GM19023 (cell line): ENCODE measurements around the gene NUCKS1.

Experiments used
- ATAC-seq: cut with Tn5 transposase; IDR thresholded peaks from one replicate; pipeline ENCODE4 v1.9.1; 2021; ENCODE audit warnings: mild to moderate bottlenecking, moderate library complexity; ENCODE audit not compliant: unreplicated experiment

The NUCKS1 gene

DNA sequence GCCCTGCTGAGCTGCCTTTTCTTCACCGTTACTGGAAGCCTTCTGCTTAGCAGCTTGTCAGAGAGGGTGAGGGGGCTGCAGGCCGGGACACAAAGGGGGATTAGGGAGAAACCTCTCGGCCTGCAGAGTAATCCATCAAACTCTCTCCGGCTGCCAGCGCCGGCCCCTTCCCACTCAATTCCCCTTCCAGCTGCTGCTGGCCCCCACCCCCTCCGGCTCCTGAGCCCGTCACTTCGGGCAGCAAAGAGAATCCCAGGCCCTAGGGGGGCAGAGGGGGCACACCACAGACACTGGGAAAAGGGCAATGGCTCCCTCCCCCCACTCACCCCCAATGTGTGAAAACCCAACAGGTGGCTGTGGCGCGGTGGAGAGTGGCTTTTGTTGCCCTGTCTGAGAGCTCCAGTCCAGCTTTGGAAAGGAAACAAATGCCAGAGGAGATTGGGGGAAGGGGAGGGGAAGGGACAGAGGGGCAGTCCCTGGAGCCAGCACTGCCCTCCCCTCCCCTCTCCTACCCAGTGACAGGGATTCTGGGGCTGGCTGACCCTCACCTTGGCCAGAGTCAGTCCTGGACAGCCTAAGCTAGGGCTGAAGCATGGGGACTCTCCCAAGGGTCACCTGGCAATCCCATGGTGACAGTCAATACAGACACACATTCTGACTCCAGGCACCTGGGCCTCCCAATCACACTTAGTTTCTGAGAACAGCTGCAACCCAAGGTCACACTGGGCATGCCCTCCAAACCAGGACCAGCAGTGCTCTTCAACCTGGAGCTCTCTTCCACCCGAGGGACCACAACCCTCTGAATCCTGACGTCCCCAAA is 79.2 kb downstream of the NUCKS1 start:
- ATAC-seq: no peak

DNA sequence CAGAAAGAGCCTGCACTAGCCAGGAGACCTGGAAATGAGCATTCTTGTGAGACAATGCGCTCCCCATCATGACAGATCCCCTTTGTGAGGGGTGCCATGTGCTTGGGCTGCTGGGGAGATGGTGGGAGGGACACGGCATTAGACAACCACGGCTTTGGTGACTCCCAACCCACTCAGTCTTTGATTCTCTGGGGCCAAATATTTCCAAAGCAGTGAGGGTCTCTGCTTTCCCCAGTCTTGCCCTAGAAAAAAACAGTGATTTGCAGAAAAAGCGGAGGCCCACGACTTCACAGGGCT is 79.9 kb downstream of the NUCKS1 start:
- no peak for ATAC-seq

DNA sequence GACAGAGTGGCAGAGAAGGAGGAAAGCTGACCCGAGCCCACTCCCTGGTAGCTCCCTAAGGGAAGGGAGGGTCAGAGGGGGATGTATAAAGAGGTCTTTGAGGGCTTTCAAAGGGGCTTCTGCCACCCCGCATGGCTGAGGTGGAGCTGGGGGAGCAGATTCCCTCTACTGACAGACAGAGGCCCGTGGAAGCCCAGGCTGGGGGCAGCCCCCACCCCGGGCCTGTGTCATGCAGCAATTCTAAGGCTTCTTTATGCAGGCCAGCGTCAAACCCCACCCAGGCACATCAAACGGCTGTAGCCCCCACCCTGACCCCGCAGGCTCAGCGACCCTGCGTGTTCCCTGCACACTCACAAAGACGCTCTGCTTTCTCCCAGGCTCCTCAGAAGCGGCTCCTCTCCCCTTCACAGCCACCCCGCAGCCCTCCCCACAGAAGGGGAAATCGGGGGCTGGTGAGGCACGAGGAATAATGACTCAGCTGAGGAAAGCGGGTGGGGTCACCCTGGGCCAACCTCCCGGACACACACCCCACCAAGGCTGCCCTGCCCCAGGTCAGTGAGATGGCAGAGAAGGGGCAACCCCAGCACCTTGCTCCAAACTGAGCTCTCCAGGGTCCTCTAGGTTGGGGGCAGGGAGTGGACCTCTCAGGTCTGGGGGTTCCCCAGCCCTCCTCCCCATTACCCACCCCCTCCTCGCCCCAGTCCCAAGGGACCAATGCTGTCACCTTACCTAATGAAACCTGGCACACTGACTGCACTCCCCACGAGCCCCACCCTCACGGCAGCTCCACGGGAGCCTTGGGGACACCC is 80.4 kb downstream of the NUCKS1 start:
- peak; percentile 31 for ATAC-seq

DNA sequence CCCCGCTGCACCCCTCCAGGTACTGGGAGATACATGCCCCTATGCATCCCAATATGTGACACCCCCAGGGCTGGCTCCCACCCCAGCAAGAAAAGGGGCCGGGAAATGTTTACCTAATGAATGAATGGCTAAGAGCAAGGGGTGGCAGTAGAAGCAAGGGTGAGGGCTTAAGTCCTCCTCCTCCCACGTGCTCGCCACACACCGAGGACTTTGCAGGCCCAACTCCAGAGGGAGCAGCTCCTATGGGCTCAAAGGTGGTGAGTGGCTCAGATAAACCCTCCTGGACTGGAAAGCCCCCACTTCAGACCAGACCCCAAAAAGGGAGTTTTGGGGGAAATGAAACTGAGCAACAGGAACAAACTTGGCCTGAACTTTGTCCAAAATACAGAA is 81.0 kb downstream of the NUCKS1 start:
- peak; percentile 37 for ATAC-seq

DNA sequence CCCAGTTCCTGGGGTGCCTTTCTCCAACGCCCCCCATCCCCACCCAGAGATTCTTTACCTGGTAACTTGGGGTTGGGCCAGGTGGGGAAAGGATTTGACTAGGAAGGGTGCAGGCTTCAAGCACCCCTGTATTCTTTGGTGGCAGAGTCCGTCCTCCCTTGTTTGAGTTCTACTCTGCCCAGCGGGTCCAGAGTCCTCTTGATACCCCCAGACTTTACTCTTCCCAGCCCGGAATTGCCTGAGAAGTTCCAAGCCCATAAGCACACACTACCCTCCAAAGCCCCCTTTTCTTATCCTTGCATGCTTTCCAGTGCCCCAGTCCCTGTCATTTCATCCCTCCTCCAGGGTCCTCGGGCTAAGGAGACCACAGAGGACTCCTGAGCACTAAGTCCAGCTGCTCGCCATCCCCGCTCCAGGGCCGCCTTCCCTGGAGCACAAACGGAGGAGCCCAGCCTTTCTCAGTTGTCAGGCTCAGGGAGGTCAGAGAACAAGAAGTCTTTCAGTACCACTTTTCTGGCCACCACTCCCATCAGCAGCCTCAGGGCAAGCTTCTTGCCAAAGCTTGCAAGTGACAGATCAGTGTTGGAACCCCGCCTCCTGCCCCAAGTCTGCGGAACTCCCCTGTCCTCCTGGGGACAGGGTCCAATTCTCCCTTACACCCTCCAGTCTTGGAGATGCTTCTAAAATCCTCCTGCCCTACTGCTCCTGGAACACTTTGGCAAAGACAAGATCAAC is 81.9 kb downstream of the NUCKS1 start:
- no peak for ATAC-seq

DNA sequence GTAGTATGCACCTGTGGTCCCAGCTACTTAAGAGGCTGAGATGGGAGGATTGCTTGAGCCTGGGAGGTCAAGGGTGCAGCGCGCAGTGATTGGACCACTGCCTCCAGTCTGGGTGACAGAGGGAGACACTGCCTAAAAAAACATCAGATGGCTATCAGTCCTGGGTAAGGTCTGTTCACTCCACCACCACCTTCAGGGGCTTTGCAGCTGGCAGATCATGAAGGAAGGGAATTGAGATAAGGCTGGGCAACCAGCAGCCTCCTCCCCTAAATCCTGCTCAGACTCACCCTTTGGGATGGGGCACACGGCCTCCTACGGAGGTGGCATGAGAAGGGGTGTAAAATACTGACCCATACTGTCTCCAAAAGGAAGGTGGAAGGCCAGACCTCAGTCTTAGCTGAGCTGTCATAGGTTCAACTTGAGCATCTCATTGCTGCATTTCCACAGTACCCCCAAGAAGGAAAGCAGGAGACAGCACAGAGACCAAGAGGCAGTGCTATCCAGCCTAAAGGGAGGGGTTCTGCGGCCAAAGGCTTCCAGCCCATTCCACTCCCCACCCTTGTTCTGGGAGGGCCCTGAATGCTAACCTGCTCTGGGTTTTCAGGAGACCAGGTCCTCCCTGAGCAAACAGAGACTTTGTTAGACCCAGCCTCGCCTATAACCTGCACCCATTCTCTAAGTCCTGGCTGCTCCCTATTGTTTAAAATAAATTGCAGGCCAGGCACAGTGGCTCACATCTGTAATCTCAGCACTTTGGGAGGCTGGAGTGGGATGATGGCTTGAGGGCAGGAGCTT is 83.4 kb downstream of the NUCKS1 start:
- no peak for ATAC-seq

DNA sequence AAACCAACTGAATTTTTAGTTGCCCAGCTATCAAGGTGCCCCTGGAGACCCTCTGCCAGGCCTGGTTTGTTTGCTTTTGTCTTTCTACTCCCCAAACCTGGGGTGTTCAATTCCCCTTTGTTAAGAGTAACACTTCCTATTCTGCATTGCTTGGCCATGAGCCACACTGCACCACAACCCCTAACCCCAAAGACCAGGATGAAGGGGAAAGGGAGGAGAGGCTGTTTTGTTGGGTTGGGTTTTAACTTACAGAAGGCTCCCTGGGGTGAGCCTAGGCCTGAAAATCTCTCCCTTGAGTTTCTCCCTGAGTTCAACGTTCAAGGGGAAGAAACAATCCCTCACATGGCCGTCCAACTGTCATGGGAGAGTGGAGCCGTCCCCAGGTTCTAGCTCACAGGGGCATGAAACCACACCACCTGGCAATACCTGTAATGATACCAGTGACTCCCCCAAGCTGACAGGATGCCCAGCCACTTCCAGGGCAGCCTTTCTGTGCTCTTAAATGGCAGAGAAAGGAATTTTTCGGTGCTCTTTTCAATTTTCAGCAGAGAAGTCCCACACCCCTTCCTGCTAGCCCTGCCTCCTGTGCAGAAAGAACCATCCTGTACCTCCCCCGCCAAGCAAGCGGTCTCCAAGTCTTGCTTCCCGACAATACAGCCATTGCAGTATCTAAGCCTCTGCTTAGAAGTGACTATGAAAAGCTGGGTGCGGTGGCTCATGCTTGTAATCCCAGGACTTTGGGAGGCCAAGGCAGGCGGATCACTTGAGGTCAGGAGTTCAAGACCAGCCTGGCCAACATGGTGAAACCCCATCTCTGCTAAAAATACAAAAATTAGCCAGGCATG is 84.6 kb downstream of the NUCKS1 start:
- no peak for ATAC-seq

DNA sequence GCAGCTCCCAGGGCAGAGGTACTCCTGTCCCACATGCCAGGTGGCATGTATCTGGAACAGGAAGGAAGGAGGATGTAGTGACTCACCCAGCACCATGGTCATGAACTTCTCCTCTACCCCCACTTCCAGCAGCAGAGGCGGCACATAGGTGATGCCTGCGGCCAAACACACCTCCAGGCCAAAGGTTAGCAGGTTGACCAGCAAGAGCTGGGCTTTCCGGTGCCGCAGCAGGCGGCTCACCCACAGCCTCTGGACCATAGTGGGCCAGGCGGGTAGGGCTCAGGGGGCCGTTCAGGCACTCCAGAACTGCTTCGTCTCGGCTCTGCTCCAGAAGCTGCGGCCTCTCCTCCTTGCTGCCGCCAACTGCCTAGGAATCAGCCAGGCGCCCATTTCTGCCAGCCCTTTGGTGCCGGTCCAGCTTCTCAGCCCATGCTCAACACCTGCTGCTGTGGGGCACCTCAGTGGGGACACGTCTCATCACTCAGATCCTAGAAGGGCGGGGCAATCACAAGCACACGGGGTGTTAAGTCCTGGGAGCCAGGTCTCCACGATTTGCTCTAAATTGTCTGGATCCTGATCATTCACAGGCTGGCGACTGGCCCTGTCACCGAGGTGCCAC is 85.5 kb downstream of the NUCKS1 start:
- no peak for ATAC-seq

DNA sequence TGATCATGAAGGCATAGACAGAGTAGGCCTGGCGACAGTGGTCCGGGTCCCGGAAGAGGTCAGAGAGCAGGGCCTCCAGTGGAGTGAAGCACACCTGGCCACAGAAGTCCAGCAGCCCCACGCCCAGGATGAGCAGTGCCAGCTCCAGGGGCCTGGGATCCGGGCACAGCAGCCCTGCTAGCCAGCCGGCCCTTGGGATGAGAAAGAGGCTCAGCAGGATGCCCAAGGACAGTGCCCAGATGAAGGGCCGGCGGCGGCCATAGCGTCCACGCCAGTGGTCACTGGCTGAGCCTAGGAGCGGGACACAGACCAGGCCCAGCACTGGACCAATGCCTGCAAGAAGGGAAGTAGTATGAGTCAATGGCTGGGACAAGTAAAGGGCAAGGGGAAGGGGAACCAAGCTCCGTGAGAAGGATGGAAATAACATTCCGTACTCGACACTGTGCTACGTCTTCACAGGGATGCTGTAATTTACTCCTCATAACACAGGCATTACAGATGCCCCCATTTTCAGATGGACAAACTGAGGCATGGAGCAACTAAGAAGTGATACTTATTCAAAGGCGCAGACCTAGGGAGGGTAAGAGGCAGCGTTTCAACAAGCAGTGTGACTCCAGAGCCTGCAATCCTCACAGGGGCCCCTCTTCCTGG is 86.6 kb downstream of the NUCKS1 start:
- ATAC-seq: no peak
